OCI-LY7 (cell line): ENCODE data around the gene ZNF407. TPM values are rescaled to one million over a fixed set of nuclear protein-coding genes. Genes with fewer than 3 reads are reported as not detected.

ENCODE experiments used
- BruUV-seq: library from RNA; stranded (reverse); fragments of 400-500 nt; replicated peaks from 2 replicates; lab custom pipeline; 2021; lab: Mats Ljungman, UMichigan
- CTCF ChIA-PET: fragments of 300-600 bp; sonication (Branson Sonifier 250); formaldehyde crosslinking; loops from one replicate; lab custom pipeline; 2022; ENCODE audit warnings: antibody characterized with exemption; ENCODE audit not compliant: unreplicated experiment; lab: Charles Lee
- POLR2A ChIA-PET: fragments of 300-600 bp; sonication (Branson Sonifier 250); formaldehyde crosslinking; loops from one replicate; lab custom pipeline; 2022; ENCODE audit warnings: antibody characterized with exemption; lab: Charles Lee
- DNase-seq: peaks from one replicate; pipeline ENCODE4 v3.0.0-alpha.2; 2015; ENCODE audit warnings: low spot score
- H2AFZ ChIP-seq: fragments of 200-600 bp; sonication (generic), shearing (Covaris generic); 2 replicates; pipeline ENCODE4 v1.6.1; 2014; ENCODE audit warnings: mild to moderate bottlenecking, antibody characterized with exemption, low read length, moderate library complexity
- H3K27ac ChIP-seq: fragments of 200-600 bp; sonication (generic); 2 replicates; pipeline ENCODE4 v1.5.1; 2014; ENCODE audit warnings: mixed run types, low read depth, mild to moderate bottlenecking, moderate library complexity, low read length, inconsistent platforms; ENCODE audit not compliant: poor library complexity, severe bottlenecking
- H3K36me3 ChIP-seq: fragments of 200-600 bp; sonication (generic); 2 replicates; pipeline ENCODE4 v1.6.1; 2014; ENCODE audit warnings: mild to moderate bottlenecking, antibody characterized with exemption, low read length, moderate library complexity, mixed read lengths; ENCODE audit not compliant: insufficient read depth
- H3K4me1 ChIP-seq: fragments of 200-600 bp; sonication (generic); 2 replicates; pipeline ENCODE4 v1.5.1; 2014; ENCODE audit warnings: mild to moderate bottlenecking, low read length; ENCODE audit not compliant: insufficient read depth, poor library complexity, severe bottlenecking
- H3K4me2 ChIP-seq: fragments of 200-600 bp; sonication (generic); 2 replicates; pipeline ENCODE4 v1.6.1; 2014; ENCODE audit warnings: mild to moderate bottlenecking, low read length
- H3K4me3 ChIP-seq: fragments of 200-600 bp; sonication (generic); 2 replicates; pipeline ENCODE4 v1.5.1; 2014; ENCODE audit warnings: mild to moderate bottlenecking, low read depth, low read length; ENCODE audit not compliant: poor library complexity, severe bottlenecking
- H3K79me2 ChIP-seq: fragments of 200-600 bp; sonication (generic); 2 replicates; pipeline ENCODE4 v1.6.1; 2016; ENCODE audit warnings: low read depth, mild to moderate bottlenecking, low read length, moderate library complexity, mixed read lengths; ENCODE audit not compliant: insufficient read depth
- H3K9me2 ChIP-seq: fragments of 200-600 bp; sonication (generic); 2 replicates; pipeline ENCODE4 v1.6.1; 2016; ENCODE audit warnings: mild to moderate bottlenecking, low read length, mixed read lengths; ENCODE audit not compliant: insufficient read depth
- H3K9me3 ChIP-seq: fragments of 200-600 bp; sonication (generic); 2 replicates; pipeline ENCODE4 v1.6.1; 2014; ENCODE audit warnings: mild to moderate bottlenecking, mixed run types, low read length, mixed read lengths
- H4K20me1 ChIP-seq: fragments of 200-600 bp; sonication (generic); 2 replicates; pipeline ENCODE4 v1.6.1; 2014; ENCODE audit warnings: mild to moderate bottlenecking, antibody characterized with exemption, low read length, moderate library complexity, mixed read lengths; ENCODE audit not compliant: insufficient read depth
- CTCF ChIP-seq: fragments of 200-600 bp; sonication (generic); conservative IDR thresholded peaks from 2 replicates; pipeline ENCODE4 v1.5.1; 2014; ENCODE audit warnings: mild to moderate bottlenecking, antibody characterized with exemption, low read length, moderate library complexity, mixed read lengths
- EZH2phosphoT487 ChIP-seq: fragments of 200-600 bp; sonication (generic); IDR thresholded peaks from 2 replicates; pipeline ENCODE4 v1.6.1; 2018; ENCODE audit warnings: low read depth, borderline replicate concordance, mild to moderate bottlenecking, mixed run types, antibody characterized with exemption, low read length, moderate library complexity, mixed read lengths
- intact Hi-C: fragments of 100-400 bp; cut with micrococcal nuclease; formaldehyde crosslinking; loops from one replicate; pipeline ENCODE4 v1.10.0; 2022; ENCODE audit not compliant: unreplicated experiment
- total RNA-seq, 2 experiments: library from RNA; depleted of rRNA in 1 of 2; stranded (reverse); fragments of >200 nt in 1 of 2; shearing (Covaris generic) in 1 of 2; gene quantifications; 2 replicates each; pipeline ENCODE4 v1.2.3, GENCODE V29; 2014 to 2022

The ZNF407 gene
- total RNA-seq, 2 experiments from 2014 or later, result 8.9 to 11.9 TPM

- H3K4me1 ChIP-seq, result no peaks in the 10 kb centered on the region
- no peak for TF ChIP-seq CTCF
- intact Hi-C loops, result no loop called here
- ChIA-PET CTCF (no interaction called here), POLR2A (no interaction called here)
- no peak overlapping the region for H3K27ac ChIP-seq
- H3K79me2 ChIP-seq, result no peaks in the 10 kb centered on the region
- DNase-seq, result no peak
- BruUV-seq, result no TSS peak
- H3K9me2 ChIP-seq, result no peaks in the 10 kb centered on the region
- no peaks in the 10 kb centered on the region for H3K36me3 ChIP-seq
- H3K4me3 ChIP-seq, result no peak overlapping the region
- H4K20me1 ChIP-seq, result no peaks in the 10 kb centered on the region
- H3K9me3 ChIP-seq, result no peaks in the 10 kb centered on the region
- H2AFZ ChIP-seq, result no peak overlapping the region
- H3K4me2 ChIP-seq, result no peak overlapping the region
Measured at GRCh38 chr18:74773171-74773624, 175.5 kb downstream of the ZNF407 start.

DNA sequence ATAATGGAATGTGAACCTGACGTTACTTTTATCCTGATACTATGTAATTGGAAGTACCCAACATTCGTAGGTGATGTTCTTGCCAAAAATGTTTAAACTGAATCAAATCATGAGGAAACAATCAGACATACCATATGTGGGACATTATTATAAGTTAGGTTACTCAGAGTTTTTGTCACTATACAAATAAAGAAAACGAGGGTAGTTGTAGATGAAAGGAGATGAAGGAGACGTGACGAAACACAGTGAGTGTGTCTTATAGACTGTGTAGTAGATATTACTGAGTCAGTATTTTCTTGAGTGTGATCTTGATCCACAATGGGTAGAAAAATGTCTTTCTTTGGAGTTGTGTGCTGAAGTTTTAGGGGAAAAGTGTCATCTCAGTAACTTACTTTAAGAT, 176.8 kb downstream of the ZNF407 start:
- Histone ChIP-seq H3K36me3 (no peaks in the 10 kb centered on the region), H3K79me2 (no peaks in the 10 kb centered on the region), H3K9me3 (no peaks in the 10 kb centered on the region), H3K4me2 (no peak overlapping the region), H3K4me3 (no peak overlapping the region), H3K27ac (no peak overlapping the region), H2AFZ (no peak overlapping the region), H3K9me2 (no peaks in the 10 kb centered on the region), H4K20me1 (no peaks in the 10 kb centered on the region), H3K4me1 (no peaks in the 10 kb centered on the region)
- TF ChIP-seq EZH2phosphoT487 (no peak), CTCF (no peak)
- no TSS peak for BruUV-seq
- POLR2A ChIA-PET, result interaction anchor here (0.7 kb wide), 1 partner anchor 51 kb away, joined by 3 read pairs; no protein-coding TSS in a partner anchor
- DNase-seq, result no peak
- CTCF ChIA-PET, result no interaction called here
- intact Hi-C loops, result no loop called here

DNA sequence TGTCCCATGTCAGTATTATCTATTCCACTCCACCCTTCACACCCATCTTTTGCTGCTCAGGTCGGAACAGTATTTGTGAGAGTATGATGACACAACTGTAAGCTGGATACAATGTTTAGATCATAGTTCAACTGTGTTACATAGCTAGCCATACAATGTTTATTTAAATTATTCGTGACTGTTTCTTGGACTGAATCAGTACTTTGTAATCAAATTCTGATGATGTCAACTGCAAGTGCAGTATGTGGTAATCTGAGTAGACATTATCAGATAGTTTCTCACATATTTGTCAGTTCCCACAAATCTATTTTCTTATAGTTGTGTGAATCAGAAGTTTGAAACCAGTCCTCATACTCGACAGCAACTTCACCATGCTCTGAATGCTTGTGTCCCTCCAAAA, 177.6 kb downstream of the ZNF407 start:
- TF ChIP-seq EZH2phosphoT487 (no peak), CTCF (no peak)
- BruUV-seq, result no TSS peak
- DNase-seq, result no peak
- Histone ChIP-seq H3K4me3 (no peak overlapping the region), H3K9me3 (no peaks in the 10 kb centered on the region), H3K4me2 (no peak overlapping the region), H3K4me1 (no peaks in the 10 kb centered on the region), H3K9me2 (no peaks in the 10 kb centered on the region), H4K20me1 (no peaks in the 10 kb centered on the region), H3K79me2 (no peaks in the 10 kb centered on the region), H3K36me3 (no peaks in the 10 kb centered on the region), H2AFZ (no peak overlapping the region), H3K27ac (no peak overlapping the region)
- ChIA-PET POLR2A (interaction anchor here (0.7 to 1.3 kb wide), 2 partner anchors 28 to 52 kb away, joined by 3 to 9 read pairs; no protein-coding TSS in a partner anchor), CTCF (no interaction called here)
- intact Hi-C loops, result no loop called here
